Thyroid gland (tissue), 4 donors: ENCODE data around the gene PM20D1.

ENCODE experiments used
- POLR2A ChIP-seq, 2 donors: fragments of 450-650 bp; IDR thresholded peaks; one replicate each; pipeline ENCODE4 v1.6.1; 2017; ENCODE audit warnings: antibody characterized with exemption in 2 of 2, mild to moderate bottlenecking in 2 of 2, moderate library complexity in 1 of 2
- TF ChIP-seq, protein P1 (sequence below), 6 experiments: fragments of 200-600 bp in 3 of 6; fragments of 450-650 bp in 3 of 6; sonication (generic) in 3 of 6; IDR thresholded peaks; one replicate each; pipeline ENCODE4 v1.5.1; 2016 to 2019; ENCODE audit warnings: antibody characterized with exemption in 6 of 6, mild to moderate bottlenecking in 2 of 6, inconsistent platforms in 1 of 6, moderate library complexity in 1 of 6

GRCh38 chr1:205851993-205852392 lies 2.1 kb upstream of the PM20D1 start:
- TF ChIP-seq, protein P1, sequence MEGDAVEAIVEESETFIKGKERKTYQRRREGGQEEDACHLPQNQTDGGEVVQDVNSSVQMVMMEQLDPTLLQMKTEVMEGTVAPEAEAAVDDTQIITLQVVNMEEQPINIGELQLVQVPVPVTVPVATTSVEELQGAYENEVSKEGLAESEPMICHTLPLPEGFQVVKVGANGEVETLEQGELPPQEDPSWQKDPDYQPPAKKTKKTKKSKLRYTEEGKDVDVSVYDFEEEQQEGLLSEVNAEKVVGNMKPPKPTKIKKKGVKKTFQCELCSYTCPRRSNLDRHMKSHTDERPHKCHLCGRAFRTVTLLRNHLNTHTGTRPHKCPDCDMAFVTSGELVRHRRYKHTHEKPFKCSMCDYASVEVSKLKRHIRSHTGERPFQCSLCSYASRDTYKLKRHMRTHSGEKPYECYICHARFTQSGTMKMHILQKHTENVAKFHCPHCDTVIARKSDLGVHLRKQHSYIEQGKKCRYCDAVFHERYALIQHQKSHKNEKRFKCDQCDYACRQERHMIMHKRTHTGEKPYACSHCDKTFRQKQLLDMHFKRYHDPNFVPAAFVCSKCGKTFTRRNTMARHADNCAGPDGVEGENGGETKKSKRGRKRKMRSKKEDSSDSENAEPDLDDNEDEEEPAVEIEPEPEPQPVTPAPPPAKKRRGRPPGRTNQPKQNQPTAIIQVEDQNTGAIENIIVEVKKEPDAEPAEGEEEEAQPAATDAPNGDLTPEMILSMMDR (IDR thresholded peaks at IDR 0.05) = no peak
- TF ChIP-seq POLR2A (IDR thresholded peaks at IDR 0.05) = no peak
